Sigmoid colon (tissue), 4 donors: ENCODE results near the gene OR10Z1.

Source experiments
- POLR2AphosphoS5 ChIP-seq, 4 donors: sonication (generic); formaldehyde crosslinking; IDR thresholded peaks; one replicate each; pipeline ENCODE4 v1.6.1; 2017; ENCODE audit warnings: antibody characterized with exemption in 4 of 4
- TF ChIP-seq, protein P1 (sequence below), 4 experiments: fragments of 450-650 bp in 3 of 4; fragments of 200-600 bp in 1 of 4; IDR thresholded peaks; one replicate each; pipeline ENCODE4 v1.5.1; 2016 to 2019; ENCODE audit warnings: antibody characterized with exemption in 4 of 4, mild to moderate bottlenecking in 3 of 4, moderate library complexity in 2 of 4

DNA sequence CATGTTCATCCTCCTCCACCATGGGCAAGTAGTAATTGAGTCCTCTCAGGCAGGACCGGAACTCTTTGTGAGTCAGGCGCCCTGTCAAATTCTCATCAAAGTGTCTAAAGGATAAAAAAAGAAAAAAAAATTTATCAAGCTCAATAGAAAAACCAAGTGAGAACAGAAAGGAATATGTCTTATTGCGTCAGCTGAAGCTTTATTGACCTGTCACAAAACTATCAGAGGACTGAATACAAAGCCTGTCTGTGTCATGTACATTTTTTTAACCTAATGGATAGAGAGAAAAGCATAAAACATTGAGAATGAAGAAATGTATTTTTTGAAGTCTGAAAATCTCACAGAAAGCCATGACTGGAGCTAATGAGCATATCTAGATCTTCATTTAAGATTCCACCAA is 8.7 kb downstream of the OR10Z1 start:
- TF ChIP-seq, protein P1, sequence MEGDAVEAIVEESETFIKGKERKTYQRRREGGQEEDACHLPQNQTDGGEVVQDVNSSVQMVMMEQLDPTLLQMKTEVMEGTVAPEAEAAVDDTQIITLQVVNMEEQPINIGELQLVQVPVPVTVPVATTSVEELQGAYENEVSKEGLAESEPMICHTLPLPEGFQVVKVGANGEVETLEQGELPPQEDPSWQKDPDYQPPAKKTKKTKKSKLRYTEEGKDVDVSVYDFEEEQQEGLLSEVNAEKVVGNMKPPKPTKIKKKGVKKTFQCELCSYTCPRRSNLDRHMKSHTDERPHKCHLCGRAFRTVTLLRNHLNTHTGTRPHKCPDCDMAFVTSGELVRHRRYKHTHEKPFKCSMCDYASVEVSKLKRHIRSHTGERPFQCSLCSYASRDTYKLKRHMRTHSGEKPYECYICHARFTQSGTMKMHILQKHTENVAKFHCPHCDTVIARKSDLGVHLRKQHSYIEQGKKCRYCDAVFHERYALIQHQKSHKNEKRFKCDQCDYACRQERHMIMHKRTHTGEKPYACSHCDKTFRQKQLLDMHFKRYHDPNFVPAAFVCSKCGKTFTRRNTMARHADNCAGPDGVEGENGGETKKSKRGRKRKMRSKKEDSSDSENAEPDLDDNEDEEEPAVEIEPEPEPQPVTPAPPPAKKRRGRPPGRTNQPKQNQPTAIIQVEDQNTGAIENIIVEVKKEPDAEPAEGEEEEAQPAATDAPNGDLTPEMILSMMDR (IDR thresholded peaks at IDR 0.05): no peak
- no peak for TF ChIP-seq POLR2AphosphoS5 (IDR thresholded peaks at IDR 0.05)
